Liver (tissue), 9 donors: ENCODE measurements around the gene TRIO. TPM values are rescaled to one million over a fixed set of nuclear protein-coding genes. Genes with fewer than 3 reads are reported as not detected.

Experiments used
- DNase-seq: peaks from one replicate; pipeline ENCODE4 v3.0.0-alpha.2; 2017; ENCODE audit warnings: low spot score
- H3K27ac ChIP-seq, 2 donors: one replicate each; pipeline ENCODE4 v1.7.0; 2013; ENCODE audit warnings: inconsistent platforms in 2 of 2, low read length in 2 of 2, control low read depth in 1 of 2, low read depth in 1 of 2, mild to moderate bottlenecking in 1 of 2
- H3K27me3 ChIP-seq, 4 donors: one replicate each; pipeline versions ENCODE4 v1.6.1 to v1.7.0; 2013; ENCODE audit warnings: low read length in 3 of 4, inconsistent platforms in 1 of 4, mild to moderate bottlenecking in 1 of 4, moderate library complexity in 1 of 4; ENCODE audit not compliant: control insufficient read depth in 4 of 4, insufficient read depth in 4 of 4
- H3K36me3 ChIP-seq, 4 donors: one replicate each; pipeline versions ENCODE4 v1.6.1 to v1.7.0; 2013; ENCODE audit warnings: low read length in 3 of 4, mild to moderate bottlenecking in 3 of 4, low read depth in 1 of 4, moderate library complexity in 1 of 4; ENCODE audit not compliant: control insufficient read depth in 4 of 4, insufficient read depth in 3 of 4
- H3K4me1 ChIP-seq, 4 donors: one replicate each; pipeline versions ENCODE4 v1.6.1 to v1.7.0; 2013; ENCODE audit warnings: low read length in 3 of 4, mild to moderate bottlenecking in 3 of 4, moderate library complexity in 1 of 4; ENCODE audit not compliant: control insufficient read depth in 4 of 4, insufficient read depth in 4 of 4
- H3K4me3 ChIP-seq, 3 donors: one replicate each; pipeline versions ENCODE4 v1.6.1 to v1.7.0; 2013; ENCODE audit warnings: low read length in 3 of 3, control low read depth in 1 of 3, low read depth in 1 of 3, mild to moderate bottlenecking in 1 of 3
- H3K9ac ChIP-seq, 2 donors: one replicate each; pipeline ENCODE4 v1.7.0; 2013; ENCODE audit warnings: low read length in 2 of 2, mild to moderate bottlenecking in 2 of 2, moderate library complexity in 2 of 2, control low read depth in 1 of 2, low read depth in 1 of 2
- H3K9me3 ChIP-seq, 4 donors: one replicate each; pipeline versions ENCODE4 v1.6.1 to v1.7.0; 2013; ENCODE audit warnings: low read length in 3 of 4; ENCODE audit not compliant: control insufficient read depth in 4 of 4
- ATF3 ChIP-seq: IDR thresholded peaks from 2 replicates; pipeline ENCODE4 v1.6.1; 2016; ENCODE audit warnings: antibody characterized with exemption
- CTCF ChIP-seq: fragments of 150-350 bp; IDR thresholded peaks from 2 replicates; pipeline ENCODE4 v1.5.1; 2017; ENCODE audit warnings: improper control_type of control experiment, low read depth, low read length; ENCODE audit not compliant: missing input control
- FOXA1 ChIP-seq: IDR thresholded peaks from 2 replicates; pipeline ENCODE4 v1.6.1; 2016; ENCODE audit warnings: antibody characterized with exemption
- FOXA2 ChIP-seq: IDR thresholded peaks from 2 replicates; pipeline ENCODE4 v1.6.1; 2016; ENCODE audit warnings: antibody characterized with exemption
- GABPA ChIP-seq, 2 donors: IDR thresholded peaks in 1 of 2; conservative IDR thresholded peaks in 1 of 2; 2 replicates each; pipeline ENCODE4 v1.6.1; 2016; ENCODE audit warnings: antibody characterized with exemption in 2 of 2, mild to moderate bottlenecking in 1 of 2, moderate library complexity in 1 of 2
- JUND ChIP-seq, 2 donors: IDR thresholded peaks; 2 replicates each; pipeline ENCODE4 v1.6.1; 2016; ENCODE audit warnings: antibody characterized with exemption in 2 of 2
- MAX ChIP-seq: IDR thresholded peaks from 2 replicates; pipeline ENCODE4 v1.6.1; 2016; ENCODE audit warnings: antibody characterized with exemption
- NR2F2 ChIP-seq: IDR thresholded peaks from 2 replicates; pipeline ENCODE4 v1.6.1; 2016; ENCODE audit warnings: antibody characterized with exemption
- RAD21 ChIP-seq, 2 donors: IDR thresholded peaks; 2 replicates each; pipeline ENCODE4 v1.6.1; 2016; ENCODE audit warnings: antibody characterized with exemption in 2 of 2, mild to moderate bottlenecking in 2 of 2
- RXRA ChIP-seq, 2 donors: IDR thresholded peaks; 2 replicates each; pipeline ENCODE4 v1.6.1; 2017 to 2018; ENCODE audit warnings: antibody characterized with exemption in 2 of 2, mild to moderate bottlenecking in 1 of 2
- SP1 ChIP-seq: IDR thresholded peaks from 2 replicates; pipeline ENCODE4 v1.6.1; 2018; ENCODE audit warnings: antibody characterized with exemption, mild to moderate bottlenecking
- YY1 ChIP-seq: IDR thresholded peaks from 2 replicates; pipeline ENCODE4 v1.6.1; 2016; ENCODE audit warnings: antibody characterized with exemption, mild to moderate bottlenecking
- ZBTB33 ChIP-seq: IDR thresholded peaks from 2 replicates; pipeline ENCODE4 v1.6.1; 2016; ENCODE audit warnings: antibody characterized with exemption
- WGBS: extraction: QIAGEN DNeasy Blood & Tissue Kit; methylation state at CpG from one replicate; pipeline ENCODE4 v1.1.7; 2013; 5-methylcytosine and 5-hydroxymethylcytosine counted together
- polyA plus RNA-seq, 2 donors: library from polyadenylated mRNA; stranded (reverse) in 1 of 2; unstranded in 1 of 2; fragments of 200-250 nt in 1 of 2; fragments of >200 nt in 1 of 2; fragmentation: Nextera tagmentation in 1 of 2; extraction: Ambion mirVana in 1 of 2; gene quantifications; one replicate each; pipeline versions ENCODE4 v1.2.1 to v1.2.3, GENCODE V29; 2013 to 2015
- total RNA-seq, 2 donors: library from RNA; depleted of rRNA; stranded (reverse); fragments of >200 nt; gene quantifications; one replicate each; pipeline ENCODE4 v1.2.3, GENCODE V29; 2014
- TF ChIP-seq, protein P1 (sequence below): IDR thresholded peaks from 2 replicates; pipeline ENCODE4 v1.6.1; 2016; ENCODE audit warnings: antibody characterized with exemption, mild to moderate bottlenecking
- donor health status: healthy.
- donor health status: healthy.
- donor health status: healthy.
- donor health status: healthy.
- donor health status: healthy.

Gene TRIO
- total and polyA plus RNA-seq, 4 donors = 8.5 to 86.2 (median 16.0) TPM

GRCh38 chr5:14264605-14265316 lies 121.6 kb downstream of the TRIO start:
- Histone ChIP-seq H3K27me3 (no peaks in the 10 kb centered on the region), H3K4me1 (peaks cover 0 to 10% (median 6%) of the 10 kb centered on the region in 4 donors), H3K27ac (no peak overlapping the region), H3K4me3 (peak overlapping the region in 1 of 3 donors; percentile 4), H3K36me3 (no peaks in the 10 kb centered on the region), H3K9ac (peak overlapping the region; percentile 14 to 77), H3K9me3 (no peaks in the 10 kb centered on the region)
- peak; percentile 87 for DNase-seq
- peak; percentile 90 for TF ChIP-seq MAX
- peak; percentile 85 for TF ChIP-seq ATF3
- peak in 1 of 2 donors; percentile 5 for TF ChIP-seq RXRA (IDR thresholded peaks at IDR 0.05)
- no peak for TF ChIP-seq ZBTB33
- peak; percentile 49 to 69 for TF ChIP-seq RAD21 (IDR thresholded peaks at IDR 0.05)
- no peak for TF ChIP-seq FOXA1
- TF ChIP-seq JUND (IDR thresholded peaks at IDR 0.05) = peak; percentile 95 to 96
- 6% methylated on average over 26 of the region's 26 CpGs for WGBS

GRCh38 chr5:14265570-14265969 lies 122.4 kb downstream of the TRIO start:
- WGBS = 94% methylated on average over 2 of the region's 2 CpGs
- H3K27ac ChIP-seq = no peak overlapping the region
- H3K4me1 ChIP-seq = peaks cover 0 to 18% (median 14%) of the 10 kb centered on the region in 4 donors
- no peak for TF ChIP-seq SP1
- no peak for TF ChIP-seq MAX
- TF ChIP-seq CTCF = no peak
- TF ChIP-seq NR2F2 = no peak
- TF ChIP-seq ATF3 = no peak
- TF ChIP-seq FOXA2 = no peak
- TF ChIP-seq, protein P1, sequence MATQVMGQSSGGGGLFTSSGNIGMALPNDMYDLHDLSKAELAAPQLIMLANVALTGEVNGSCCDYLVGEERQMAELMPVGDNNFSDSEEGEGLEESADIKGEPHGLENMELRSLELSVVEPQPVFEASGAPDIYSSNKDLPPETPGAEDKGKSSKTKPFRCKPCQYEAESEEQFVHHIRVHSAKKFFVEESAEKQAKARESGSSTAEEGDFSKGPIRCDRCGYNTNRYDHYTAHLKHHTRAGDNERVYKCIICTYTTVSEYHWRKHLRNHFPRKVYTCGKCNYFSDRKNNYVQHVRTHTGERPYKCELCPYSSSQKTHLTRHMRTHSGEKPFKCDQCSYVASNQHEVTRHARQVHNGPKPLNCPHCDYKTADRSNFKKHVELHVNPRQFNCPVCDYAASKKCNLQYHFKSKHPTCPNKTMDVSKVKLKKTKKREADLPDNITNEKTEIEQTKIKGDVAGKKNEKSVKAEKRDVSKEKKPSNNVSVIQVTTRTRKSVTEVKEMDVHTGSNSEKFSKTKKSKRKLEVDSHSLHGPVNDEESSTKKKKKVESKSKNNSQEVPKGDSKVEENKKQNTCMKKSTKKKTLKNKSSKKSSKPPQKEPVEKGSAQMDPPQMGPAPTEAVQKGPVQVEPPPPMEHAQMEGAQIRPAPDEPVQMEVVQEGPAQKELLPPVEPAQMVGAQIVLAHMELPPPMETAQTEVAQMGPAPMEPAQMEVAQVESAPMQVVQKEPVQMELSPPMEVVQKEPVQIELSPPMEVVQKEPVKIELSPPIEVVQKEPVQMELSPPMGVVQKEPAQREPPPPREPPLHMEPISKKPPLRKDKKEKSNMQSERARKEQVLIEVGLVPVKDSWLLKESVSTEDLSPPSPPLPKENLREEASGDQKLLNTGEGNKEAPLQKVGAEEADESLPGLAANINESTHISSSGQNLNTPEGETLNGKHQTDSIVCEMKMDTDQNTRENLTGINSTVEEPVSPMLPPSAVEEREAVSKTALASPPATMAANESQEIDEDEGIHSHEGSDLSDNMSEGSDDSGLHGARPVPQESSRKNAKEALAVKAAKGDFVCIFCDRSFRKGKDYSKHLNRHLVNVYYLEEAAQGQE = no peak
- no peak for TF ChIP-seq RAD21 (IDR thresholded peaks at IDR 0.05)
- no peak for TF ChIP-seq YY1
- no peak for TF ChIP-seq GABPA (IDR thresholded peaks at IDR 0.05 in 1 of 2, conservative IDR thresholded peaks at IDR 0.05 in 1 of 2)
- no peak for TF ChIP-seq FOXA1
- H3K9ac ChIP-seq = no peak overlapping the region
- no peaks in the 10 kb centered on the region for H3K9me3 ChIP-seq
- no peak for DNase-seq
- no peaks in the 10 kb centered on the region for H3K36me3 ChIP-seq
- no peak overlapping the region for H3K4me3 ChIP-seq
- H3K27me3 ChIP-seq = no peaks in the 10 kb centered on the region
